ENCODE data around the gene LCN12.

LCN12 gene

GRCh38 chr9:136955202-136955942 lies 3.3 kb downstream of the LCN12 start:
- Histone ChIP-seq H3K4me3 (ENCODE audit: low read depth in 1 of 2, low read length in 2 of 2) (no peak overlapping the region), H3K9me3 (ENCODE audit: control insufficient read depth in 1 of 2, low read length in 2 of 2) (no peaks in the 10 kb centered on the region), H3K4me1 (ENCODE audit: control insufficient read depth in 1 of 2, insufficient read depth in 2 of 2, low read length in 2 of 2) (peaks cover 0 to 4% of the 10 kb centered on the region in 2 donors), H3K27ac (ENCODE audit: low read length) (no peak overlapping the region), H3K27me3 (ENCODE audit: low read depth, low read length) (no peaks in the 10 kb centered on the region), H3K36me3 (ENCODE audit: control insufficient read depth in 1 of 2, insufficient read depth in 2 of 2, low read length in 2 of 2) (no peaks in the 10 kb centered on the region)

GRCh38 chr9:136955943-136956335 lies 3.9 kb downstream of the LCN12 start:
- no peaks in the 10 kb centered on the region for H3K9me3 ChIP-seq (ENCODE audit: control insufficient read depth in 1 of 2, low read length in 2 of 2)
- no peak overlapping the region for H3K4me3 ChIP-seq (ENCODE audit: low read depth in 1 of 2, low read length in 2 of 2)
- H3K27ac ChIP-seq (ENCODE audit: low read length): no peak overlapping the region
- H3K4me1 ChIP-seq (ENCODE audit: control insufficient read depth in 1 of 2, insufficient read depth in 2 of 2, low read length in 2 of 2): peaks cover 0 to 3% of the 10 kb centered on the region in 2 donors
- H3K27me3 ChIP-seq (ENCODE audit: low read depth, low read length): no peaks in the 10 kb centered on the region
- H3K36me3 ChIP-seq (ENCODE audit: control insufficient read depth in 1 of 2, insufficient read depth in 2 of 2, low read length in 2 of 2): no peaks in the 10 kb centered on the region

- Histone ChIP-seq H3K4me1 (ENCODE audit: control insufficient read depth in 1 of 2, insufficient read depth in 2 of 2, low read length in 2 of 2) (peaks cover 0 to 4% of the 10 kb centered on the region in 2 donors), H3K4me3 (ENCODE audit: low read depth in 1 of 2, low read length in 2 of 2) (no peak overlapping the region), H3K27ac (ENCODE audit: low read length) (no peak overlapping the region), H3K9me3 (ENCODE audit: control insufficient read depth in 1 of 2, low read length in 2 of 2) (no peaks in the 10 kb centered on the region), H3K27me3 (ENCODE audit: low read depth, low read length) (no peaks in the 10 kb centered on the region), H3K36me3 (ENCODE audit: control insufficient read depth in 1 of 2, insufficient read depth in 2 of 2, low read length in 2 of 2) (no peaks in the 10 kb centered on the region)
Measured at GRCh38 chr9:136956604-136957003, 4.5 kb downstream of the LCN12 start.

DNA sequence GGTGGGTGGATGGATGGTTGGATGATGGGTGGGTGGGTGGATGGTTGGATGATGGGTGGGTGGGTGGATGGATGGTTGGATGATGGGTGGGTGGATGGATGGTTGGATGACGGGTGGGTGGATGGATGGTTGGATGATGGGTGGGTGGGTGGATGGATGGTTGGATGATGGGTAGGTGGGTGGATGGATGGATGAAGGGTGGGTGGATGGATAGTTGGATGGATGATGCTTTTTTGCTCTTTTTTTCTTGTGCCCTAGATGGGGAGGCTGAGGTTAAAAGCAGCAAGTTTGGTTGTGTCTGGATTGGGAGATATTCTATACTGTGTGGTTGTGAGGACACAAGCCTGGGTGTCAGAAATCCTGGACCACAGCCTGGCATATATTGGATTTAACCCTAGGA lies 5.4 kb downstream of the LCN12 start:
- Histone ChIP-seq H3K27ac (ENCODE audit: low read length) (no peak overlapping the region), H3K9me3 (ENCODE audit: control insufficient read depth in 1 of 2, low read length in 2 of 2) (no peaks in the 10 kb centered on the region)

DNA sequence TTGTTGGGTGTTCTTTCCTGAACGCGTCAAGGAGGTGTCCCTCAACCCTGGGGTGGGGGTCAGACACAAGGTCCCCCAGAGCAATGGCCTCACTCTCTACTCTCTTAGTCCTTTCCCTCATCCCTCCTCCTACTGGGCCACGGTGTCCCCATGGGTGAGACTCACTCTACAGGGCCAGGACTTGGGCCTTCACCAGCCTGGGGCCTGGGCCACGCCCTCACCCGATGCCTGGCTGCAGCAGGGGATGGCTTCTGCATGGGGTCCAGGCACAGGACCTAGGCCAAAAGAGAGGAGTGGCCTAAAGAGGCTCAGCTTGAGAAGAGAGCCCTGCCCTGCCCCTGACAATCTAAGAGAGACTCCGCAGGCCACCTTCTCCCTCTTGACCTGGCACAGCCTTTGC lies 5.8 kb downstream of the LCN12 start:
- no peak overlapping the region for H3K4me3 ChIP-seq (ENCODE audit: low read depth in 1 of 2, low read length in 2 of 2)
- no peaks in the 10 kb centered on the region for H3K9me3 ChIP-seq (ENCODE audit: control insufficient read depth in 1 of 2, low read length in 2 of 2)
- H3K27ac ChIP-seq (ENCODE audit: low read length): no peak overlapping the region
- H3K36me3 ChIP-seq (ENCODE audit: control insufficient read depth in 1 of 2, insufficient read depth in 2 of 2, low read length in 2 of 2): no peaks in the 10 kb centered on the region
- H3K27me3 ChIP-seq (ENCODE audit: low read depth, low read length): no peaks in the 10 kb centered on the region
- peaks cover 0 to 4% of the 10 kb centered on the region in 2 donors for H3K4me1 ChIP-seq (ENCODE audit: control insufficient read depth in 1 of 2, insufficient read depth in 2 of 2, low read length in 2 of 2)

More for the DNA sequence above, 5.4 kb downstream of the LCN12 start:
- Histone ChIP-seq H3K36me3 (ENCODE audit: control insufficient read depth in 1 of 2, insufficient read depth in 2 of 2, low read length in 2 of 2) (no peaks in the 10 kb centered on the region), H3K4me1 (ENCODE audit: control insufficient read depth in 1 of 2, insufficient read depth in 2 of 2, low read length in 2 of 2) (peaks cover 0 to 4% of the 10 kb centered on the region in 2 donors), H3K27me3 (ENCODE audit: low read depth, low read length) (no peaks in the 10 kb centered on the region), H3K4me3 (ENCODE audit: low read depth in 1 of 2, low read length in 2 of 2) (no peak overlapping the region)

- H3K4me1 ChIP-seq (ENCODE audit: control insufficient read depth in 1 of 2, insufficient read depth in 2 of 2, low read length in 2 of 2): peaks cover 0 to 4% of the 10 kb centered on the region in 2 donors
- no peaks in the 10 kb centered on the region for H3K9me3 ChIP-seq (ENCODE audit: control insufficient read depth in 1 of 2, low read length in 2 of 2)
- H3K36me3 ChIP-seq (ENCODE audit: control insufficient read depth in 1 of 2, insufficient read depth in 2 of 2, low read length in 2 of 2): no peaks in the 10 kb centered on the region
- no peaks in the 10 kb centered on the region for H3K27me3 ChIP-seq (ENCODE audit: low read depth, low read length)
- no peak overlapping the region for H3K27ac ChIP-seq (ENCODE audit: low read length)
- H3K4me3 ChIP-seq (ENCODE audit: low read depth in 1 of 2, low read length in 2 of 2): no peak overlapping the region
Measured at GRCh38 chr9:136958473-136958872, 6.4 kb downstream of the LCN12 start.

DNA sequence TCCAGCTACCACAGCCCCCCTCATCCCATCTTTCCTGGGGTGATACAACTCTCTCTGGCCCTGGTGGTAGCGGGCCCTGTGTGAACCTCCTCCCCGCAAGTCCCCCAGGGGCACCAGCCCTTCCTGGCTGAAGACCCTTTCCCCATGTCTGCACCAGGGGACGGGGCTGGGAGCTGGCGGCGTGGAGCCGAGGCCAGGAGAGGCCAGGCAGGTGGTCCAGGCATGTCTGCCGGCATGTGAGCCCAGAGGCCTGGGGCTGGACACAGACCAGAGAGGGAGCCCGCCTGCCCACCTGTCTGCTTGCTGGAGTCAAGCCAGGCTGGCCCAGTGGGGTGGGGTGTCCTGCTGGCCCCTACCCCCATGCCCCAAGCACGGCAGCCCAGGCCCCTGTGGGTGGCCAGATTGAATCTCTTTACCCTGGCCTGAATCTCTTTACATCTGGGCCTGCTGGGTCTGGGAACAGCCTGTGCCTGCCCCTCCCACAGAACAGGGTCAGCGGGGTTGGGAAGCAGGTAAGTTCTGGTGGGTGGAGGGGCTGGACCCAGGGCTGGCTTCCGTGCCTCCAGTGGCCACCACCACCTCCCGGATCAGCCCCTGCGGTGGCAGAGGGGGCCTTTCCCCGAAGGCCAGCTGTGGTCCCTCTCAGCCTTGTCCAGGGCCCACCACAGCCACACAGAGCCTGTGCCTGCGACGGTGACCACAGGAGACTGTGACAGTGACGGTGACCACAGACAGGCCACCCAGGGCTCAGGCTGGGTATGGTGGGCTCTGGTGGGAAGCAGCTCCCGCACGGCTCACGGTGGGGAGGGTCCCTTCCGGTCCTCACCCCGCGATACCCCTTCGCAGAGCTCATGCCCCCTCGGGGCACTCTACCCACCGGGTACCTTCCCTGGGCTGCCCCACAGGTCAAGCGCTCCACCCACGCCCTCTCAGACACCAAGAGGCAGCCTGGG lies 7.1 kb downstream of the LCN12 start:
- Histone ChIP-seq H3K9me3 (ENCODE audit: control insufficient read depth in 1 of 2, low read length in 2 of 2) (no peaks in the 10 kb centered on the region), H3K27me3 (ENCODE audit: low read depth, low read length) (no peaks in the 10 kb centered on the region), H3K4me1 (ENCODE audit: control insufficient read depth in 1 of 2, insufficient read depth in 2 of 2, low read length in 2 of 2) (peaks cover 0 to 4% of the 10 kb centered on the region in 2 donors), H3K36me3 (ENCODE audit: control insufficient read depth in 1 of 2, insufficient read depth in 2 of 2, low read length in 2 of 2) (no peaks in the 10 kb centered on the region), H3K4me3 (ENCODE audit: low read depth in 1 of 2, low read length in 2 of 2) (no peak overlapping the region), H3K27ac (ENCODE audit: low read length) (no peak overlapping the region)

GRCh38 chr9:136960212-136960937 lies 8.3 kb downstream of the LCN12 start:
- H3K27ac ChIP-seq (ENCODE audit: low read length): no peak overlapping the region

GRCh38 chr9:136960938-136961275 lies 8.8 kb downstream of the LCN12 start:
- Histone ChIP-seq H3K27ac (ENCODE audit: low read length) (no peak overlapping the region), H3K27me3 (ENCODE audit: low read depth, low read length) (no peaks in the 10 kb centered on the region), H3K9me3 (ENCODE audit: control insufficient read depth in 1 of 2, low read length in 2 of 2) (no peaks in the 10 kb centered on the region), H3K36me3 (ENCODE audit: control insufficient read depth in 1 of 2, insufficient read depth in 2 of 2, low read length in 2 of 2) (no peaks in the 10 kb centered on the region), H3K4me3 (ENCODE audit: low read depth in 1 of 2, low read length in 2 of 2) (no peak overlapping the region), H3K4me1 (ENCODE audit: control insufficient read depth in 1 of 2, insufficient read depth in 2 of 2, low read length in 2 of 2) (peaks cover 0 to 6% of the 10 kb centered on the region in 2 donors)

More at GRCh38 chr9:136960212-136960937, 8.3 kb downstream of the LCN12 start:
- no peak overlapping the region for H3K4me3 ChIP-seq (ENCODE audit: low read depth in 1 of 2, low read length in 2 of 2)
- H3K36me3 ChIP-seq (ENCODE audit: control insufficient read depth in 1 of 2, insufficient read depth in 2 of 2, low read length in 2 of 2): no peaks in the 10 kb centered on the region
- H3K9me3 ChIP-seq (ENCODE audit: control insufficient read depth in 1 of 2, low read length in 2 of 2): no peaks in the 10 kb centered on the region
- no peaks in the 10 kb centered on the region for H3K27me3 ChIP-seq (ENCODE audit: low read depth, low read length)
- H3K4me1 ChIP-seq (ENCODE audit: control insufficient read depth in 1 of 2, insufficient read depth in 2 of 2, low read length in 2 of 2): peaks cover 0 to 4% of the 10 kb centered on the region in 2 donors

DNA sequence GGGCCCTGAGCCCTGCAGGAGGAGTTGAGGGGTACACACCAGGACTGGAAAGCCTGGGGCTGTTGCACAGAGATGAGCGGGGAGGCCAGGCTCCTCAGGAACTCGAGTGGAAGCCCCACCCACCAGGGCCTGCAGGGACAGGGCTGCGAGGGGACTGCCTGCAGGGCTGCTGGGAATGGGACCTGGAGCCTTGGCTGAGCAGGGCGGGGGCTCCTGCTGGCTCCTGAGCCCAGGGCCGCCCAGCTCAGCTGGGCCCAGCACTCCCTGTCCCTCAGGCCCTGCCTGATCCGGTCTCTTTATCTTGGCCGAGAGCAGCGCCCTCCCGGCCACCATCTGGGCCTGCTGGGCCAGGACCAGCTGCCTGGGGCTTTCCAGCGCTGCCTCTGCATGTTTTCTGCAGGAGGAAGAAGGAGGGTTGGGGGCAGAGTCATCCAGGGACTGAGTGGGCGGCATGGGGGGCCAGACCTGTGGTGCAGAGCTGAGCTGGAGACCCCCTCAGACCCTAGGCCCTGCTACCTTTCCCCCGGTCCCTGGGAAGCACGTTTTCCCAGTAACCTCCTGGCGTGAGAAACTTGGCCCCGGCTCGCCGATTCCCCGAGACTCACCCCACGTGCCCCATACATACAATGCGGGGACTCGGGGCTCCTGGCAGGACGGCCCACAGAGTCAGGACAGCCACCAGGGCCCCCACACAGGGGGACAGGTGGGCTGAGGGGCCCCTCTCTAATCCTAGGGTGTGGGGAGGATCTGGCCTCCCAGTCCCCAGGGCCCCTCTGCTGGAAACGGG lies 9.4 kb downstream of the LCN12 start:
- Histone ChIP-seq H3K27me3 (ENCODE audit: low read depth, low read length) (no peaks in the 10 kb centered on the region), H3K9me3 (ENCODE audit: control insufficient read depth in 1 of 2, low read length in 2 of 2) (no peaks in the 10 kb centered on the region), H3K4me1 (ENCODE audit: control insufficient read depth in 1 of 2, insufficient read depth in 2 of 2, low read length in 2 of 2) (peaks cover 0 to 10% of the 10 kb centered on the region in 2 donors), H3K36me3 (ENCODE audit: control insufficient read depth in 1 of 2, insufficient read depth in 2 of 2, low read length in 2 of 2) (no peaks in the 10 kb centered on the region), H3K27ac (ENCODE audit: low read length) (no peak overlapping the region), H3K4me3 (ENCODE audit: low read depth in 1 of 2, low read length in 2 of 2) (no peak overlapping the region)

Data from muscle layer of duodenum (tissue), 2 donors.